Right atrium auricular region (tissue), 2 donors: ENCODE results near the gene PTPRS. TPM values are rescaled to one million over a fixed set of nuclear protein-coding genes. Genes with fewer than 3 reads are reported as not detected.
A peak's percentile ranks its signal among the peaks of the same experiment; 100 is the strongest.

Source experiments
- DNase-seq: peaks from one replicate; pipeline ENCODE4 v3.0.0-alpha.2; 2019; ENCODE audit warnings: low spot score
- H3K27ac ChIP-seq, 2 donors: fragments of 200-600 bp; sonication (generic); 1 replicate in 1 of 2; 2 replicates in 1 of 2; pipeline ENCODE4 v1.5.1; 2016 to 2019
- H3K27me3 ChIP-seq, 2 donors: fragments of 200-600 bp; sonication (generic); one replicate each; pipeline versions ENCODE4 v1.5.1 to v1.6.0; 2017 to 2019
- H3K36me3 ChIP-seq: fragments of 200-600 bp; sonication (generic); one replicate; pipeline ENCODE4 v1.5.1; 2016
- H3K4me1 ChIP-seq, 2 donors: fragments of 200-600 bp; sonication (generic); one replicate each; pipeline versions ENCODE4 v1.5.1 to v1.6.0; 2017 to 2019
- H3K4me3 ChIP-seq, 2 donors: fragments of 200-600 bp; sonication (generic); 1 replicate in 1 of 2; 2 replicates in 1 of 2; pipeline ENCODE4 v1.5.1; 2017 to 2019; ENCODE audit warnings: mild to moderate bottlenecking in 1 of 2, moderate library complexity in 1 of 2
- H3K9me3 ChIP-seq, 2 donors: fragments of 200-600 bp; sonication (generic); one replicate each; pipeline ENCODE4 v1.5.1; 2019
- CTCF ChIP-seq, 2 donors: fragments of 200-600 bp; sonication (generic); IDR thresholded peaks; one replicate each; pipeline ENCODE4 v1.5.1; 2019; ENCODE audit warnings: antibody characterized with exemption in 2 of 2
- total RNA-seq, 2 donors: library from RNA; depleted of rRNA; stranded (reverse); fragments of >200 nt; gene quantifications; one replicate each; pipeline ENCODE4 v1.1.0, GENCODE V29; 2016

Gene PTPRS
- total RNA-seq, 2 donors from 2014 or later, result 138 to 190 TPM

GRCh38 chr19:5351731-5352228, 11.2 kb upstream of the PTPRS start:
- Histone ChIP-seq H3K9me3 (no peaks in the 10 kb centered on the region), H3K4me1 (no peaks in the 10 kb centered on the region), H3K4me3 (no peak overlapping the region), H3K36me3 (no peaks in the 10 kb centered on the region), H3K27me3 (no peaks in the 10 kb centered on the region), H3K27ac (no peak overlapping the region)
- no peak for DNase-seq
- no peak for TF ChIP-seq CTCF (IDR thresholded peaks at IDR 0.05)

GRCh38 chr19:5349041-5349440, 8.4 kb upstream of the PTPRS start:
- Histone ChIP-seq H3K4me3 (no peak overlapping the region), H3K27me3 (no peaks in the 10 kb centered on the region)

GRCh38 chr19:5345895-5346386, 5.3 kb upstream of the PTPRS start:
- no peak for TF ChIP-seq CTCF (IDR thresholded peaks at IDR 0.05)
- Histone ChIP-seq H3K27ac (no peak overlapping the region), H3K4me1 (peaks cover 0 to 3% of the 10 kb centered on the region in 2 donors), H3K27me3 (no peaks in the 10 kb centered on the region), H3K36me3 (no peaks in the 10 kb centered on the region), H3K9me3 (no peaks in the 10 kb centered on the region), H3K4me3 (no peak overlapping the region)
- DNase-seq, result peak; percentile 59

More at GRCh38 chr19:5349041-5349440, 8.4 kb upstream of the PTPRS start:
- H3K9me3 ChIP-seq, result no peaks in the 10 kb centered on the region
- no peak for DNase-seq
- TF ChIP-seq CTCF (IDR thresholded peaks at IDR 0.05), result no peak
- no peaks in the 10 kb centered on the region for H3K4me1 ChIP-seq
- no peak overlapping the region for H3K27ac ChIP-seq
- no peaks in the 10 kb centered on the region for H3K36me3 ChIP-seq

GRCh38 chr19:5343848-5344247, 3.2 kb upstream of the PTPRS start:
- Histone ChIP-seq H3K4me1 (peaks cover 0 to 19% of the 10 kb centered on the region in 2 donors), H3K4me3 (no peak overlapping the region), H3K9me3 (no peaks in the 10 kb centered on the region), H3K27ac (no peak overlapping the region), H3K36me3 (no peaks in the 10 kb centered on the region), H3K27me3 (peaks cover 0 to 11% of the 10 kb centered on the region in 2 donors)
- no peak for DNase-seq
- no peak for TF ChIP-seq CTCF (IDR thresholded peaks at IDR 0.05)

- Histone ChIP-seq H3K9me3 (no peaks in the 10 kb centered on the region), H3K4me3 (no peak overlapping the region), H3K36me3 (no peaks in the 10 kb centered on the region), H3K27me3 (peaks cover 0 to 14% of the 10 kb centered on the region in 2 donors), H3K27ac (no peak overlapping the region), H3K4me1 (peaks cover 0 to 22% of the 10 kb centered on the region in 2 donors)
- TF ChIP-seq CTCF (IDR thresholded peaks at IDR 0.05), result no peak
- no peak for DNase-seq
These were observed 2.1 kb upstream of the PTPRS start for GRCh38 chr19:5342573-5343201.
